ENCODE measurements around the gene NR2F1-AS1.

NR2F1-AS1 gene

DNA sequence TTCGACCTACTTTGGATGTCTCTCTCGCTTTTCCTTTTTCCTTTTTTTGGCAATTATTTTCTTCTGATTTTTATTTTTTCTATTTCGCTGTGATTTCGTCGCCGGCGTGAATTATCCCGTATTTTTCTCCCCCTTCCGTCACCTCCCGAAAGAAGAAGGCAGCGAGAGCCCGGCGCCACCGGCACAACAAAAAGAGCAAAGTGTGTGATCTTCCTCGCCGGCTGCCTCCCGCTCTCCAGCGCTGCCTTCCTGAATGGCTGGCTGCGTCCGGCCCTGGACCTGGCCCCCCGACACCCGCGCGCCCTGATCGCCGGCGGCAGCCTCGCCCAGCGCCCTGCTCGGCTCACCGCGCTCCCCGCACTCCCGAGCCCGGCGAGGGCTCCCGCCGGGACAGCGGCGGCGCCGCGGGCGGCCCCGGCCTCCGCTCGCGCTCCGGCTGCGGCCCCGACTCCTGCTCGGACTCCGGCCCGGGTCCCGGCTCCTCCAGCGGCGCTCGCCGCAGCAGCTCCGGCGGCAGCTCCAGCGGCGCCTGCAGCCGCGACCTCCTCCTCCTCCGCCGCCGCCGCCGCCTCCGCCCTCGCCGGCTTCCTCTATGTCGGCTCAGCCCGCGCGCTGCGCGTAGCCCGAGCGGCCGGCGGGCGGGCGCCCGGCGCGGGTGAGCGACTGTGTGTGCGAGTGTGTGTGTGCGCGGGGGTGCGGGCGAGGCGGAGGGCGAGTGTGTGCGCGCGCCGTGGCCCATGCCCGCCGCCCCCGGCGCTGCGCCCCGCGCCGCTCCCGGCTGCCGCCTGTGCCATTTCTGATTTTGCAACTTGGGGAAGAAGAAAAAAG lies 3.0 kb upstream of the NR2F1-AS1 start:
- H3K4me3 ChIP-seq (ENCODE audit: low read depth, low read length), result peak overlapping the region; percentile 41
- TF ChIP-seq, protein P1, sequence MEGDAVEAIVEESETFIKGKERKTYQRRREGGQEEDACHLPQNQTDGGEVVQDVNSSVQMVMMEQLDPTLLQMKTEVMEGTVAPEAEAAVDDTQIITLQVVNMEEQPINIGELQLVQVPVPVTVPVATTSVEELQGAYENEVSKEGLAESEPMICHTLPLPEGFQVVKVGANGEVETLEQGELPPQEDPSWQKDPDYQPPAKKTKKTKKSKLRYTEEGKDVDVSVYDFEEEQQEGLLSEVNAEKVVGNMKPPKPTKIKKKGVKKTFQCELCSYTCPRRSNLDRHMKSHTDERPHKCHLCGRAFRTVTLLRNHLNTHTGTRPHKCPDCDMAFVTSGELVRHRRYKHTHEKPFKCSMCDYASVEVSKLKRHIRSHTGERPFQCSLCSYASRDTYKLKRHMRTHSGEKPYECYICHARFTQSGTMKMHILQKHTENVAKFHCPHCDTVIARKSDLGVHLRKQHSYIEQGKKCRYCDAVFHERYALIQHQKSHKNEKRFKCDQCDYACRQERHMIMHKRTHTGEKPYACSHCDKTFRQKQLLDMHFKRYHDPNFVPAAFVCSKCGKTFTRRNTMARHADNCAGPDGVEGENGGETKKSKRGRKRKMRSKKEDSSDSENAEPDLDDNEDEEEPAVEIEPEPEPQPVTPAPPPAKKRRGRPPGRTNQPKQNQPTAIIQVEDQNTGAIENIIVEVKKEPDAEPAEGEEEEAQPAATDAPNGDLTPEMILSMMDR (IDR thresholded peaks at IDR 0.05; ENCODE audit: control insufficient read depth, extremely low read depth, insufficient read depth), result no peak
- no peak for DNase-seq (ENCODE audit: low read depth)

DNA sequence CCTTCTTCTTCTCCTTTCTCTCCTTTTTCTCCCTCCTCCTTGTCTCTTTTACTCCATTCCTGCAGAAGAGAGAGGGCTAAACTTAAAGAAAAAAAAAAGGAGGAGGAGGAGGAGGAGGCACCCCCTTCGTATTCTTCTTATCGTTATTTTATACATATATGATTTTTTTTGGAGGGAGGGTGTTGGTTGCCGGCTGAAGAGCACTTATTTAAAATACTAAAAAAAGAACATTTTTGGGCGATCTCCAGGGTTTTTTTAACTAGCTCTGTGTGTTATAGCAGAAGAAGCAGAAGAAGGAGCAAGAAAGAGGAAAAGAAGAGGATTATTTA lies 2.4 kb upstream of the NR2F1-AS1 start:
- H3K4me3 ChIP-seq (ENCODE audit: low read depth, low read length), result peak overlapping the region; percentile 41
- TF ChIP-seq, protein P1 (IDR thresholded peaks at IDR 0.05; ENCODE audit: control insufficient read depth, extremely low read depth, insufficient read depth), result no peak

DNA sequence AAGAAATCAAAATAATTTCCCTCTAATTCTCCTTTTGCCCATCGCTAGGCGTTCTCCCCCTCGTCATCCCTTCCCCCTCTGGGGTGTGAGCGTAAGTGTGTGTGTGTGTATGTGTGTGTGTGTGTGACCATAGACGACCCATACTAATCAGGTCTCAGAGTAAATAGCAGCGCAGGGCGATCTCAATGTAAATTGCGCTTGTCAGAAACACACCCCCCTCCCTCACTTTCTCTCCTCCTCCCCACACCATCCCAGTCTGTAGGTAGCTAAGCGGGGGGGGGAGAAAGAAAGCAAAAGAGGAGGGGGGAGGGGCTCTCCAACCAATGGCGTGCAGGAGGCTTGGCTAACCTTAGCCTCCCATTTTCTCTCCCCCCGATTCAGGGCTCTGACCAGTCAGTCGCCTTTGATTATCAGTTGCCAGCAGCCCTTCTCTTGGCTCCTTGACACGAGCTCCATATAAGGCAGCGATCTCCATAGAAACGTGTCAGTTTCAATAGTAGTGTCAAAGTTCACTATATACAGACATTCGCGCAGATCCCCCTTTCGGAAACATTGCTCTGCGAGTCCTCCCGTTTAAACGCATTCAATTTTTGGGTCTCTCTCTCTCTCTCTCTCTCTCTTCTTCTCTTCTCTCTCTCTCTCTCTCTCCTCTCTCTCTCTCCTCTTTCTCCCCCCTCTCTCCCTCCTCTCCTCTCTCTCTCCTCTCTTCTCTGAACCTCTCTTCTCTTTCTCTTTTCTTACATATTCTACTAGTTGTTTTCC lies 1.8 kb upstream of the NR2F1-AS1 start, which contains the start of gene NR2F1:
Gene NR2F1, plus strand, starts transcription at position 546 of the 762 bp plus-strand sequence. CDS start 1,802 bp downstream, outside the sequence.
- no peak for DNase-seq (ENCODE audit: low read depth)
- TF ChIP-seq, protein P1 (IDR thresholded peaks at IDR 0.05; ENCODE audit: control insufficient read depth, extremely low read depth, insufficient read depth), result no peak
- peak within 1 kb of the TSS; percentile 41 for H3K4me3 ChIP-seq (ENCODE audit: low read depth, low read length)

More for the DNA sequence above, 2.4 kb upstream of the NR2F1-AS1 start:
- DNase-seq (ENCODE audit: low read depth), result no peak

DNA sequence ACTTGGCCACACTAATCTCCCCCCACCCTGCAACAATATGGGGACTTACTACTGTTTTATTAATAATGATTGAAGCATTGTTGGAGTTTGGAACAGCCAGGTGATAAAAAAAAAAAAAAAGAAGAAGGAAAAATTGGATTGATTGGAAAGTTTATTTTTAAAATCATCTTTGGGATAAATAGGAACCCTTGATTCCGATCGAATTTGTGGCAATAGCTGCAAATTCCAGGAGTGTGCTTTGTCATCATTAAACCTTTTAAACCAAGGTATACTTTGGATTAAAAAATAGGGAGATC lies 1.1 kb upstream of the NR2F1-AS1 start:
- H3K4me3 ChIP-seq (ENCODE audit: low read depth, low read length), result peak overlapping the region; percentile 42; the same call in 1 of the 2 replicates
- DNase-seq (ENCODE audit: low read depth), result no peak
- TF ChIP-seq, protein P1 (IDR thresholded peaks at IDR 0.05; ENCODE audit: control insufficient read depth, extremely low read depth, insufficient read depth), result no peak

- DNase-seq (ENCODE audit: low read depth), result no peak
- TF ChIP-seq, protein P1 (IDR thresholded peaks at IDR 0.05; ENCODE audit: control insufficient read depth, extremely low read depth, insufficient read depth), result no peak
- peak overlapping the region; percentile 42 for H3K4me3 ChIP-seq (ENCODE audit: low read depth, low read length)
Measured at GRCh38 chr5:93580063-93580926, 724 bp downstream of the NR2F1-AS1 start.

DNA sequence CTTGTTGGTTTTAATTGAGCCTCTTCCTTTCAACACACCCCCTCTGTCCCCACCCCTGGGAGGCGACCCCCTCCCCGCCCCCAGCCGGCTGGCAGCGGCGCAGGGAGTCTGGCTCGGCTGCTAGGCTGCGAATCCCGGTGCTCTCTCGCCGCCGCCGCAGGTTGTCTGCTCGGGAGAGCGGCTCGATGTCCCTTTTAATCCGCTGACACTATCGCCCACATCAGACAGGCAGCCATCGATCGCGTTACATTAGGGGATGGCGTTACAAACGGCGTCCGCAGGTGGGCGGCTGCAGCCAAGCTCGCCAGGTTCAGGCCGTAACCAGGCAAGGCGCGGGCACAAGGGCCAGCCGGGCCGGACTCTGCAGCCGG lies 1.3 kb downstream of the NR2F1-AS1 start:
- TF ChIP-seq, protein P1 (IDR thresholded peaks at IDR 0.05; ENCODE audit: control insufficient read depth, extremely low read depth, insufficient read depth), result no peak
- no peak overlapping the region for H3K4me3 ChIP-seq (ENCODE audit: low read depth, low read length)

More for the DNA sequence above, 1.3 kb downstream of the NR2F1-AS1 start:
- DNase-seq (ENCODE audit: low read depth), result no peak
